SK-N-MC (cell line): ENCODE data around the gene MFGE8.

Source experiments
- DNase-seq: peaks from one replicate; pipeline ENCODE4 v3.0.0-alpha.2; 2011; ENCODE audit warnings: low read depth, low spot score
- H3K27ac ChIP-seq: fragments of 200-600 bp; sonication (generic); 2 replicates; pipeline ENCODE4 v1.5.1; 2016; ENCODE audit warnings: mixed run types
- H3K36me3 ChIP-seq: fragments of 200-600 bp; sonication (generic); 2 replicates; pipeline ENCODE4 v1.6.1; 2017; ENCODE audit warnings: antibody characterized with exemption, low read length, mixed read lengths; ENCODE audit not compliant: insufficient read depth
- H3K4me3 ChIP-seq: fragments of 200-600 bp; sonication (generic); 2 replicates; pipeline ENCODE4 v1.5.1; 2016
- H3K9ac ChIP-seq: fragments of 200-600 bp; sonication (generic); 2 replicates; pipeline ENCODE4 v1.8.0; 2017; ENCODE audit warnings: mixed run types, mixed read lengths; ENCODE audit not compliant: insufficient read length
- H3K9me3 ChIP-seq: fragments of 200-600 bp; sonication (generic); 2 replicates; pipeline ENCODE4 v1.6.1; 2017; ENCODE audit warnings: low read depth, mild to moderate bottlenecking, antibody characterized with exemption, low read length, moderate library complexity, mixed read lengths
- EZH2 ChIP-seq: fragments of 200-600 bp; sonication (generic); IDR thresholded peaks from one replicate; pipeline ENCODE4 v1.6.1; 2017; ENCODE audit warnings: antibody characterized with exemption
- FOXP2 ChIP-seq: optimal IDR thresholded peaks from 2 replicates; pipeline ENCODE3; 2011; ENCODE audit warnings: mild to moderate bottlenecking, moderate library complexity; ENCODE audit not compliant: insufficient read depth; ENCODE audit errors: extremely low read length, control extremely low read depth
- POLR2AphosphoS5 ChIP-seq: IDR thresholded peaks from 2 replicates; pipeline ENCODE4 v1.6.1; 2012; ENCODE audit warnings: mild to moderate bottlenecking, low read depth, low read length, borderline replicate concordance

MFGE8 gene

DNA sequence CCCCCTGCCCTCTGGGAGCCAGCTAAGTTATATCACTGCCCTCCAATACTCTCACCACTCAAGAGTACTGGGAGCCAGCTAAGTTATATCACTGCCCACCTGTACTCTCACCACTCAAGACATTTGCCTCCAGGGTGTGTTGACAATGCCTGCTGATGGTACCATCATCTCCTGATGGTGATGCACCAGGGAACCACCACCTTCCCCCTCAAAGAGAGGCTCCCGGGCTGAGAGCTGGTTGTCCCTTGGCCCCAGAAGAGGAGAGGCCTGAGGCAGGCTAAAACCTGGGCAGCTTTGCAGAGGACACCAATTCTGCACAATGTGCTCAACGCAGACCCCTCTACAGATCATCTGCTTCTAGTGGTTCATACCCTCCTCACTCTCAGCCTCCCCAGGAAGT, 10.3 kb downstream of the MFGE8 start:
- H3K4me3 ChIP-seq, result no peak overlapping the region
- no peak overlapping the region for H3K9ac ChIP-seq
- DNase-seq, result no peak
- H3K9me3 ChIP-seq, result no peaks in the 10 kb centered on the region
- TF ChIP-seq EZH2 (no peak), POLR2AphosphoS5 (no peak), FOXP2 (no peak)
- no peaks in the 10 kb centered on the region for H3K36me3 ChIP-seq
- no peak overlapping the region for H3K27ac ChIP-seq

- Histone ChIP-seq H3K9me3 (no peaks in the 10 kb centered on the region), H3K36me3 (no peaks in the 10 kb centered on the region), H3K27ac (no peak overlapping the region), H3K9ac (no peak overlapping the region), H3K4me3 (no peak overlapping the region)
- TF ChIP-seq POLR2AphosphoS5 (no peak), EZH2 (no peak), FOXP2 (no peak)
- DNase-seq, result no peak
Observed at GRCh38 chr15:88902221-88902835, 10.9 kb downstream of the MFGE8 start.

DNA sequence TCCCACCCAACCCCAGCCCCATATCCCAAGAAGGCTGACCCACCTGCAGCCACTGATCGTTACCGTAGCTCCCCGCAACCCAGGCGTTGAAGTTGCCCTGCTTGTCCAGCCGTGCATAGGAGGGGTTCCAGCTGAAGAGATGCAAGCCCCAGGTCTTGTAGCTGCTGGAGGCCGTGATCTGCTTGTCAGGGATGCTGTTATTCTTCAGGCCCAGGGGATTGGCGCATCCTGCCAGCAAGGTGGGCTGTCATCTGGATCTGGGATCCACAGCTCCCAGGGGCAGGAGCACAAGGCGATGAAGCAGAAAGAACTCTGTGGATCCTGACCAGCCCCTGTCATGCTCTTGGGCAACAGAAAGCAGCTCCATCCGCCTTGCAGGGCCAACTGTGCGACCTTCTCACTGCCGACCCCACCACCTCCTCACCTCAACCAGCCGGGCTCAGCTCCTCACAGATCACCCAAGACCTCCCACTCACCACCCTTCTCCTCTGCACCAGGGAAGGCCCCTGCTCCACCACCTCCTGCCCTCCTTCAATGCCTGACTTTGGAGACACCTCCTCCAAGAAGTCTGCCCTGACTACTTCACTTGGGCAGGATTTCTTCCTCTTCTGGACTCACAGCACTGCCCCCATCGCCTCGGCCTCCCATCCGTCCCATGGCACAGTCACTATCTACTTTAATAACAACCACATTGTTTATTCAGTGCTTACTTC, 11.5 kb downstream of the MFGE8 start:
- Histone ChIP-seq H3K36me3 (no peaks in the 10 kb centered on the region), H3K27ac (no peak overlapping the region), H3K9me3 (no peaks in the 10 kb centered on the region), H3K9ac (no peak overlapping the region), H3K4me3 (no peak overlapping the region)
- TF ChIP-seq EZH2, result no peak
- no peak for TF ChIP-seq POLR2AphosphoS5
- no peak for TF ChIP-seq FOXP2
- no peak for DNase-seq

- Histone ChIP-seq H3K36me3 (no peaks in the 10 kb centered on the region), H3K27ac (no peak overlapping the region), H3K9ac (no peak overlapping the region), H3K4me3 (no peak overlapping the region), H3K9me3 (no peaks in the 10 kb centered on the region)
- TF ChIP-seq EZH2 (no peak), POLR2AphosphoS5 (no peak)
- DNase-seq, result no peak
Observed at GRCh38 chr15:88900982-88901418, 12.2 kb downstream of the MFGE8 start.

- H3K4me3 ChIP-seq, result no peak overlapping the region
- TF ChIP-seq FOXP2 (no peak), EZH2 (no peak), POLR2AphosphoS5 (no peak)
- no peak overlapping the region for H3K9ac ChIP-seq
- H3K36me3 ChIP-seq, result no peaks in the 10 kb centered on the region
- H3K27ac ChIP-seq, result no peak overlapping the region
- no peak for DNase-seq
- no peaks in the 10 kb centered on the region for H3K9me3 ChIP-seq
Observed at GRCh38 chr15:88900309-88900981, 12.7 kb downstream of the MFGE8 start.

- no peaks in the 10 kb centered on the region for H3K36me3 ChIP-seq
- DNase-seq, result no peak
- H3K4me3 ChIP-seq, result no peak overlapping the region
- TF ChIP-seq FOXP2, result no peak
- no peak for TF ChIP-seq POLR2AphosphoS5
- TF ChIP-seq EZH2, result no peak
- no peak overlapping the region for H3K9ac ChIP-seq
- no peak overlapping the region for H3K27ac ChIP-seq
- no peaks in the 10 kb centered on the region for H3K9me3 ChIP-seq
Observed at GRCh38 chr15:88899251-88899650, 13.9 kb downstream of the MFGE8 start.

DNA sequence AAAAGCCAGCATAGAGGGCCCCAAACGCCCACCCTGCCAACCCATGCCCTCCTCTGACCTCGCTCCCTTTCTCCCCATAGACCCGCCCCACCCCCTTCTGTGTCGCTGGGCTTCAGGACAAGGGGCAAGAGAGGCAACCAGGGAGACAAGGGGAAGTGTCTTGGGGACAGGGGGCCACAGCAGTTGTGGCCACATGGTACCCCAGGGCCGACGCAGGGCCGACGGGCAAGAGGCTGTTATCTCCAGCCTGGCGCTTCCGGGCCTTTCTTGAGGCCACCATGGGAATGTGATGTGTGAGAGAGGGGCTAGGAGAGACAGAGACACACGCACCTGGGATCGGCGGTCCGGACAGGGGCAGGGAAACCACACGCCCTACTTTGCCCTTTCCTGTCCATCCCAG, 14.4 kb downstream of the MFGE8 start:
- Histone ChIP-seq H3K36me3 (no peaks in the 10 kb centered on the region), H3K9ac (no peak overlapping the region), H3K9me3 (no peaks in the 10 kb centered on the region), H3K4me3 (no peak overlapping the region), H3K27ac (0 out of 2 replicates have a peak overlapping the region, but pooled peaks have one; percentile 25)
- TF ChIP-seq EZH2 (no peak), POLR2AphosphoS5 (no peak), FOXP2 (no peak)
- DNase-seq, result no peak

DNA sequence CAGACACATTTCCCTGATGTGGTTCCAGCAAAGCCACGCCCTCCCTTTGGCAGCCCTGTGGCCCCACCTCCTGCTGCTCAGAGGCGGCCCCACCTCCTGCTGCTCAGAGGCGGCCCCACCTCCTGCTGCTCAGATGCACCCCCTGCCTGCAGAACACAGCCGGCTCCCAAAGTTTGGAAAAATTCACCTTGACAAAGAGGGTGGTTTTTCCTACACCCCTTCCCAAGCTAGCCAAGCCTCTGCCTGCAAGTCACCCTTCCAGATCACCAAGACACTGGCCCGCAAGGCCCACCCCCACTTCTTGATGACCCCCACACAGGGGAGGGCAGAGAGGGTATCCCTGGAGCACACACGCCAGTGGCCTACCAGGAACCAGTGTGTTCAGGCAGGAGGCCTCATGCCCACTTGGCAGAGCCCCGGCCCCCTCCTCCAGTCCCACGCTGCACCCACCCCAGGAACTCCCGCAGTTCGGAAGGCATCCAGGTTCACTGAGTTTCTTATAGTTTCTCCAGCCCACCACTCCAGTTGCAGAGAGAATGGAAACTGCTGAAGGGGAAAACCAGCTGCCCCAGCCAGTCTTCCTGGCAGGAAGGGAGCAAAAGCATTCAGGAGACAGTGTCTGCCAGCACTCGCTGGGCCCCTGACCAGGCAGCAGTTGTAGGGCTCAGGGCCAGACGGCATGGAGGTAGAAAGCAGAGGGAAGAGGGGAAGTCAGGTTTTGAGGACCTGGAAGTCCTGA, 15.6 kb downstream of the MFGE8 start:
- peak overlapping the region; percentile 65 for H3K9ac ChIP-seq
- TF ChIP-seq POLR2AphosphoS5, result 0 out of 2 replicates have a peak, but pooled peaks have one; percentile 0
- no peak for TF ChIP-seq EZH2
- H3K27ac ChIP-seq, result peak overlapping the region; percentile 88
- H3K4me3 ChIP-seq, result peak overlapping the region; percentile 74
- H3K36me3 ChIP-seq, result no peaks in the 10 kb centered on the region
- no peak for DNase-seq
- H3K9me3 ChIP-seq, result no peaks in the 10 kb centered on the region
